GM12874 (cell line): ENCODE data around the gene DMPK.

Experiments
- TF ChIP-seq, protein P1 (sequence below): IDR thresholded peaks from 2 replicates; pipeline ENCODE4 v1.5.1; 2011; ENCODE audit warnings: low read depth, mild to moderate bottlenecking, control low read depth, low read length, moderate library complexity; ENCODE audit not compliant: insufficient read depth

Gene DMPK

GRCh38 chr19:45777395-45777961, 4.8 kb downstream of the DMPK start:
- TF ChIP-seq, protein P1, sequence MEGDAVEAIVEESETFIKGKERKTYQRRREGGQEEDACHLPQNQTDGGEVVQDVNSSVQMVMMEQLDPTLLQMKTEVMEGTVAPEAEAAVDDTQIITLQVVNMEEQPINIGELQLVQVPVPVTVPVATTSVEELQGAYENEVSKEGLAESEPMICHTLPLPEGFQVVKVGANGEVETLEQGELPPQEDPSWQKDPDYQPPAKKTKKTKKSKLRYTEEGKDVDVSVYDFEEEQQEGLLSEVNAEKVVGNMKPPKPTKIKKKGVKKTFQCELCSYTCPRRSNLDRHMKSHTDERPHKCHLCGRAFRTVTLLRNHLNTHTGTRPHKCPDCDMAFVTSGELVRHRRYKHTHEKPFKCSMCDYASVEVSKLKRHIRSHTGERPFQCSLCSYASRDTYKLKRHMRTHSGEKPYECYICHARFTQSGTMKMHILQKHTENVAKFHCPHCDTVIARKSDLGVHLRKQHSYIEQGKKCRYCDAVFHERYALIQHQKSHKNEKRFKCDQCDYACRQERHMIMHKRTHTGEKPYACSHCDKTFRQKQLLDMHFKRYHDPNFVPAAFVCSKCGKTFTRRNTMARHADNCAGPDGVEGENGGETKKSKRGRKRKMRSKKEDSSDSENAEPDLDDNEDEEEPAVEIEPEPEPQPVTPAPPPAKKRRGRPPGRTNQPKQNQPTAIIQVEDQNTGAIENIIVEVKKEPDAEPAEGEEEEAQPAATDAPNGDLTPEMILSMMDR = no peak

- TF ChIP-seq, protein P1 = peak; percentile 22; the same call in 1 of the 2 replicates
These were observed 7.5 kb downstream of the DMPK start for GRCh38 chr19:45774765-45775164.

GRCh38 chr19:45773384-45773783, 8.9 kb downstream of the DMPK start:
- TF ChIP-seq, protein P1 = no peak

DNA sequence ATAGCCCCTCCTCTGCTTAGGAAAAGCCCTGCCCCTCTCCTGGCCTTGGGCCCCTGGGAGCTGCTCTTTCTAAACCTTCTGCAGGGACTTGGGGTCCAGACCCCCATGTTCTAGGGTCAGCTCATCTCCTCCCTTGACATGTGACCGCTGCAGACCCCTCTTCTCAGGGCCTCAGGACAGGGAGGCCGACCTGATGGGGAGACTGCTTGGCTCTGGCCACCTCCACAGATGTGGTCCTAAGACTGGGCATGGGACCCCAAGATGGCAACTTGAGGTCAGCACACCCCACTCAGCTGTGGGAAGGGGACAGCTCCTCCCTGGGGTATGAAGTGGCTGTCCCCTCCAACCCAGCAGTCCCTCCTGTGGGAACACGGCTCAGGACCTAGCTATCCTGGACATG, 9.4 kb downstream of the DMPK start:
- TF ChIP-seq, protein P1 = no peak

DNA sequence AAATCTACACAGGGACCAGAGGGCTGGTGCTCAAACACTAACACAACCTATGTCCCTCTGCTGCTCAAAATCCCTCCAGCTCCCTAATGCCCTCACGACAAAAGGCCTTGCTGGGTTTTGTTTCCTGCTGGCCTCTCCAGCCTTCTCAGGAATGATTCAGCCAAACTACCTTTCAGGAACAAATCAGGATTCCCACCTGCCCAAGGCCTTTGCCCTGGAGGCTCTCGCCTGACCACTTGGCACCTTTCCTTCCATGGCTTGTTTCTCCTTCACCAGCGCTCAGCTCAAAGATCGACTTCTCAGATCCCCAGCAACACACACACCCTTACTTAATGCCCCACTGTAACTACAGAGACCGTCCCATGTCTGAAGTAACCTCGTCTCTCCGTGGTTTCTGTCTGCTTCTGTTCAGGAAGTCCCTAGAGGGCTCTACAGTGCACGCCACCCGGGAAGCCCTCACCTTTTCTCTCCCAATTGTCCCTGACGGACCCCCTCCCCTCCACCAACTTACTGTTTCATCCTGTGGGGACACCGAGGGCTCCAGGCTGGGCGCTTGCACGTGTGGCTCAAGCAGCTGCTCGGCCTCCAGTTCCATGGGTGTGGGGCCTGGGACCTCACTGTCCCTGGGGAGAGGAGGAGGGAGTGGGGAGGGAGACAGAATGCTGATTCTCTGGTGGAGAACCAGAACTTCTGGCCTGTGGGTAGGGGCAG, 10.0 kb downstream of the DMPK start:
- TF ChIP-seq, protein P1 = no peak

GRCh38 chr19:45771311-45771933, 10.9 kb downstream of the DMPK start:
- TF ChIP-seq, protein P1 = no peak

DNA sequence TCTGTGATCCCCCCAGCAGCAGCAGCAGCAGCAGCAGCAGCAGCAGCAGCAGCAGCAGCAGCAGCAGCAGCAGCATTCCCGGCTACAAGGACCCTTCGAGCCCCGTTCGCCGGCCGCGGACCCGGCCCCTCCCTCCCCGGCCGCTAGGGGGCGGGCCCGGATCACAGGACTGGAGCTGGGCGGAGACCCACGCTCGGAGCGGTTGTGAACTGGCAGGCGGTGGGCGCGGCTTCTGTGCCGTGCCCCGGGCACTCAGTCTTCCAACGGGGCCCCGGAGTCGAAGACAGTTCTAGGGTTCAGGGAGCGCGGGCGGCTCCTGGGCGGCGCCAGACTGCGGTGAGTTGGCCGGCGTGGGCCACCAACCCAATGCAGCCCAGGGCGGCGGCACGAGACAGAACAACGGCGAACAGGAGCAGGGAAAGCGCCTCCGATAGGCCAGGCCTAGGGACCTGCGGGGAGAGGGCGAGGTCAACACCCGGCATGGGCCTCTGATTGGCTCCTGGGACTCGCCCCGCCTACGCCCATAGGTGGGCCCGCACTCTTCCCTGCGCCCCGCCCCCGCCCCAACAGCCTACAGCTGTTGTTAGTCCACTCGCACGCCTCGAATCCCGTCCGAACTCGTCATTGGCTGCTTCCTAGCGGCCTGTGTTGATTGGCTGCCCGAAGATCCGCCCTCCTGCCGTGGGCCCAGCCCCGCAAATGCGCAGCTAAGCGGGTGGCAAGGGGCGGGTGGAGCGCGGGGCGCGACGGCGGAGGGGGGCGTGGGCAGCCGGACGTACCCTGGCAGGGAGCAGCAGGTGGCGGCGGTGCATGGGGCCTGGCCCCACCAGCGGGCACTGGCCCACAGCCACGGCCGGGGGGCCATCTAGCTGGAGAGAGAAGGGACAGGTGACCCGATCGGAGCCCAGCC, 11.8 kb downstream of the DMPK start:
- TF ChIP-seq, protein P1 = peak; percentile 94
